8988T (cell line): ENCODE results near the gene CPN2.

ENCODE experiments used
- DNase-seq: peaks from one replicate; pipeline ENCODE4 v3.0.0; 2011

CPN2 gene

GRCh38 chr3:194310060-194310835 is 40.9 kb downstream of the CPN2 start:
- no peak for DNase-seq

GRCh38 chr3:194308601-194309449 is 42.3 kb downstream of the CPN2 start:
- no peak for DNase-seq

GRCh38 chr3:194307849-194308248 is 43.3 kb downstream of the CPN2 start:
- DNase-seq = no peak

- DNase-seq = no peak
Observed at GRCh38 chr3:194306771-194307640, 44.1 kb downstream of the CPN2 start.

GRCh38 chr3:194306109-194306686 is 44.9 kb downstream of the CPN2 start:
- no peak for DNase-seq

- no peak for DNase-seq
Observed at GRCh38 chr3:194305356-194306108, 45.6 kb downstream of the CPN2 start.

GRCh38 chr3:194304186-194304917 is 46.8 kb downstream of the CPN2 start:
- DNase-seq = no peak

GRCh38 chr3:194303749-194304148 is 47.4 kb downstream of the CPN2 start:
- no peak for DNase-seq

GRCh38 chr3:194301730-194302129 is 49.4 kb downstream of the CPN2 start:
- DNase-seq = no peak

- DNase-seq = no peak
Observed at GRCh38 chr3:194300936-194301335, 50.2 kb downstream of the CPN2 start.

- DNase-seq = no peak
Observed at GRCh38 chr3:194300382-194300758, 50.8 kb downstream of the CPN2 start.

GRCh38 chr3:194298331-194299227 is 52.5 kb downstream of the CPN2 start:
- no peak for DNase-seq

GRCh38 chr3:194296454-194297263 is 54.5 kb downstream of the CPN2 start:
- no peak for DNase-seq

GRCh38 chr3:194294895-194295214 is 56.3 kb downstream of the CPN2 start:
- DNase-seq = no peak

- DNase-seq = no peak
Observed at GRCh38 chr3:194294199-194294894, 56.8 kb downstream of the CPN2 start.

GRCh38 chr3:194293546-194294198 is 57.5 kb downstream of the CPN2 start:
- no peak for DNase-seq

- DNase-seq = no peak
Observed at GRCh38 chr3:194292331-194292730, 58.8 kb downstream of the CPN2 start.
